SK-N-MC (cell line): Measurements from ENCODE around the gene OR2A2.

Experiments used
- DNase-seq: peaks from one replicate; pipeline ENCODE4 v3.0.0-alpha.2; 2011; ENCODE audit warnings: low read depth, low spot score
- H3K27ac ChIP-seq: fragments of 200-600 bp; sonication (generic); 2 replicates; pipeline ENCODE4 v1.5.1; 2016; ENCODE audit warnings: mixed run types
- H3K36me3 ChIP-seq: fragments of 200-600 bp; sonication (generic); 2 replicates; pipeline ENCODE4 v1.6.1; 2017; ENCODE audit warnings: antibody characterized with exemption, low read length, mixed read lengths; ENCODE audit not compliant: insufficient read depth
- H3K4me3 ChIP-seq: fragments of 200-600 bp; sonication (generic); 2 replicates; pipeline ENCODE4 v1.5.1; 2016
- H3K9ac ChIP-seq: fragments of 200-600 bp; sonication (generic); 2 replicates; pipeline ENCODE4 v1.8.0; 2017; ENCODE audit warnings: mixed run types, mixed read lengths; ENCODE audit not compliant: insufficient read length
- H3K9me3 ChIP-seq: fragments of 200-600 bp; sonication (generic); 2 replicates; pipeline ENCODE4 v1.6.1; 2017; ENCODE audit warnings: low read depth, mild to moderate bottlenecking, antibody characterized with exemption, low read length, moderate library complexity, mixed read lengths
- EZH2 ChIP-seq: fragments of 200-600 bp; sonication (generic); IDR thresholded peaks from one replicate; pipeline ENCODE4 v1.6.1; 2017; ENCODE audit warnings: antibody characterized with exemption
- FOXP2 ChIP-seq: optimal IDR thresholded peaks from 2 replicates; pipeline ENCODE3; 2011; ENCODE audit warnings: mild to moderate bottlenecking, moderate library complexity; ENCODE audit not compliant: insufficient read depth; ENCODE audit errors: extremely low read length, control extremely low read depth
- POLR2AphosphoS5 ChIP-seq: IDR thresholded peaks from 2 replicates; pipeline ENCODE4 v1.6.1; 2012; ENCODE audit warnings: mild to moderate bottlenecking, low read depth, low read length, borderline replicate concordance

The OR2A2 gene

GRCh38 chr7:144130730-144131129 lies 21.3 kb downstream of the OR2A2 start:
- no peak overlapping the region for H3K9ac ChIP-seq
- DNase-seq = no peak
- TF ChIP-seq EZH2 (no peak), POLR2AphosphoS5 (no peak), FOXP2 (no peak)
- H3K9me3 ChIP-seq = no peaks in the 10 kb centered on the region
- H3K4me3 ChIP-seq = no peak overlapping the region
- H3K27ac ChIP-seq = no peak overlapping the region
- no peaks in the 10 kb centered on the region for H3K36me3 ChIP-seq

DNA sequence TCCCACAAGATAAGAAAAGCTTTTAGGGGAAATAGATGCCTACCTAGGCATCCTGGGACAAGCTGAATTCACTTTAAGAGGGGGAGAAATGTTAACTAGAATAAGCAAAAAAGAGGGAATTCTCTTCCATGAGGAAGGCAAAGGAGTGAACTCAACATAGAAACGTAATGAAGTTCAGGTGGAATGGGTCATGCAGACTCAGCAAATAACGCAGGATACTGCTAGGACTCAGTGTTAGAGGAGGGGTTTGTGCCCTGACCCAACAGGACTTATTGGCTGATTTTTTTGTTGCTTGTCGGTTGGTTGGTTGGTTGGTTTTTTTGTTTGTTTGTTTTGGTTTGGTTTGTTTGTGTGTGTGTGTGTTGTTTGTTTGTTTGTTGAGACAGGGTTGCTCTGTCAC lies 22.9 kb downstream of the OR2A2 start:
- no peak for DNase-seq
- no peak for TF ChIP-seq POLR2AphosphoS5
- TF ChIP-seq EZH2 = no peak
- TF ChIP-seq FOXP2 = no peak
- Histone ChIP-seq H3K9me3 (no peaks in the 10 kb centered on the region), H3K36me3 (no peaks in the 10 kb centered on the region), H3K27ac (no peak overlapping the region), H3K9ac (no peak overlapping the region), H3K4me3 (no peak overlapping the region)

GRCh38 chr7:144133307-144133706 lies 23.9 kb downstream of the OR2A2 start:
- no peak for TF ChIP-seq POLR2AphosphoS5
- no peak for TF ChIP-seq FOXP2
- TF ChIP-seq EZH2 = no peak
- no peaks in the 10 kb centered on the region for H3K36me3 ChIP-seq
- no peaks in the 10 kb centered on the region for H3K9me3 ChIP-seq
- H3K27ac ChIP-seq = no peak overlapping the region
- DNase-seq = no peak
- no peak overlapping the region for H3K9ac ChIP-seq
- no peak overlapping the region for H3K4me3 ChIP-seq

- no peak for DNase-seq
- H3K4me3 ChIP-seq = no peak overlapping the region
- H3K9ac ChIP-seq = no peak overlapping the region
- H3K9me3 ChIP-seq = no peaks in the 10 kb centered on the region
- H3K27ac ChIP-seq = no peak overlapping the region
- no peak for TF ChIP-seq FOXP2
- TF ChIP-seq EZH2 = no peak
- TF ChIP-seq POLR2AphosphoS5 = no peak
- no peaks in the 10 kb centered on the region for H3K36me3 ChIP-seq
Observed at GRCh38 chr7:144134116-144134515, 24.7 kb downstream of the OR2A2 start.

- DNase-seq = no peak
- no peak overlapping the region for H3K4me3 ChIP-seq
- H3K36me3 ChIP-seq = no peaks in the 10 kb centered on the region
- H3K27ac ChIP-seq = no peak overlapping the region
- TF ChIP-seq POLR2AphosphoS5 = no peak
- TF ChIP-seq FOXP2 = no peak
- no peak for TF ChIP-seq EZH2
- no peaks in the 10 kb centered on the region for H3K9me3 ChIP-seq
- no peak overlapping the region for H3K9ac ChIP-seq
Observed at GRCh38 chr7:144137501-144137900, 28.1 kb downstream of the OR2A2 start.

GRCh38 chr7:144142187-144142586 lies 32.8 kb downstream of the OR2A2 start:
- DNase-seq = no peak
- H3K9ac ChIP-seq = no peak overlapping the region
- TF ChIP-seq EZH2 (no peak), FOXP2 (no peak), POLR2AphosphoS5 (no peak)
- no peak overlapping the region for H3K27ac ChIP-seq
- H3K9me3 ChIP-seq = no peaks in the 10 kb centered on the region
- H3K4me3 ChIP-seq = no peak overlapping the region
- H3K36me3 ChIP-seq = no peaks in the 10 kb centered on the region

DNA sequence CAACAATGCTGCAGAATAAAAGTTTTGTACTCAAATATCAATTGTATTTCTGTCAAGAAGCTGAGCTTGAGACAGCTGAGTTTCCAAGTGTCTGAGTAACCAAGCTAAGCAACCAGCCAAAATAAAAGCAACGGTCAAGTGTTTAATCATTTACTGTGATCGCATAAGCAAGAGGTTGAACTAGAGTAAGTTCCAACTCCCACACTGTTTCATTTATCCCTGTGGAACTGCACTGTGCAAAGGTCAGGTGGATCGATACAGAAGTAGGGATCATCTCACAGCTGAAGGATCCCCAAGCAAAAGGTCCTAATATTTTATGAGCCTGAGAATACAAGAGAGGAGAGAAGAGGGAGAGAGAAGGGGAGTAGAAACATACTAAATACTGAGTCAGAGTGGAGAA lies 35.0 kb downstream of the OR2A2 start:
- Histone ChIP-seq H3K36me3 (no peaks in the 10 kb centered on the region), H3K9ac (no peak overlapping the region), H3K9me3 (no peaks in the 10 kb centered on the region), H3K4me3 (no peak overlapping the region), H3K27ac (no peak overlapping the region)
- no peak for DNase-seq
- TF ChIP-seq POLR2AphosphoS5 (no peak), FOXP2 (no peak), EZH2 (no peak)

DNA sequence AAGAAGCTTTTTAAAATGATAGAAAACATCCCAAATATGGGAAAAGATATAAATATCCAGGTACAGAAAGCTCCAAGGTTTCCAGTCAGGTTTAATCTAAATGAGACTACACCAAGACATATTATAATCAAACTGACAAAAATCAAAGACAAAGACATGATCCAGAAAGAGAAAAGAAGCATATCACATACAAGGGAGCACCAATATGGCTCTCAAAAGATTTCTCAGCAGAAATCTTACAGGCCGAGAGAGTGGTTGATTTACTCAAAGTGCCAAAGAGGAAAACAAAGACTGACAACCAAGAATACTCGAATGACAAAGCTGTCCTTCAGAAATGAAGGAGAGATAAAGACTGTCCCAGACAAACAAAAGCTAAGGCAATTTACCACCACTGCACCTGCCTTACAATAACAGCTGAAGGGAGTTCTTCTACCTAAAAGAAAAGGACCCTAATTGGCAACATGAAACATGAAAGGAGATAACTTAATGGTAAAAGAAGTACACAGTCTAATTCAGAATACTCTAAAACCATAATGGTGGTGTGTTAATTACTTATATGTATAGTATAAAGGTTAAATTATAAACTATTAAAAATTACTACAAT lies 38.9 kb downstream of the OR2A2 start:
- no peak for TF ChIP-seq EZH2
- TF ChIP-seq FOXP2 = no peak
- no peak for TF ChIP-seq POLR2AphosphoS5
- no peaks in the 10 kb centered on the region for H3K9me3 ChIP-seq
- no peak overlapping the region for H3K9ac ChIP-seq
- no peak overlapping the region for H3K4me3 ChIP-seq
- no peak overlapping the region for H3K27ac ChIP-seq
- no peak for DNase-seq
- H3K36me3 ChIP-seq = no peaks in the 10 kb centered on the region

- H3K27ac ChIP-seq = no peak overlapping the region
- no peak for TF ChIP-seq EZH2
- TF ChIP-seq POLR2AphosphoS5 = no peak
- H3K9ac ChIP-seq = no peak overlapping the region
- no peaks in the 10 kb centered on the region for H3K36me3 ChIP-seq
- no peaks in the 10 kb centered on the region for H3K9me3 ChIP-seq
- DNase-seq = no peak
- H3K4me3 ChIP-seq = no peak overlapping the region
Observed at GRCh38 chr7:144158861-144159260, 49.5 kb downstream of the OR2A2 start.
